Smooth muscle cell (in vitro differentiated cells): Measurements from ENCODE around the gene ASPRV1. TPM values are rescaled to one million over a fixed set of nuclear protein-coding genes. Genes with fewer than 3 reads are reported as not detected.

Source experiments
- DNase-seq: peaks from one replicate; lab custom pipeline; 2025; ENCODE audit not compliant: unreplicated experiment; lab: John Stamatoyannopoulos, UW
- H2AFZ ChIP-seq: fragments of 200-600 bp; sonication (generic); 2 replicates; pipeline ENCODE4 v1.6.0; 2016; ENCODE audit warnings: antibody characterized with exemption, low read depth, mild to moderate bottlenecking
- H3F3A ChIP-seq: fragments of 200-600 bp; sonication (generic); 2 replicates; pipeline ENCODE4 v1.6.0; 2017; ENCODE audit warnings: antibody characterized with exemption, low read depth
- H3K27ac ChIP-seq: fragments of 200-600 bp; sonication (generic); 2 replicates; pipeline ENCODE4 v1.5.1; 2016; ENCODE audit warnings: low read depth, mild to moderate bottlenecking
- H3K27me3 ChIP-seq: fragments of 200-600 bp; sonication (generic); 2 replicates; pipeline ENCODE4 v1.6.1; 2016; ENCODE audit warnings: low read depth, mild to moderate bottlenecking
- H3K36me3 ChIP-seq: fragments of 200-600 bp; sonication (generic); 2 replicates; pipeline ENCODE4 v1.5.1; 2016; ENCODE audit warnings: low read depth
- H3K4me1 ChIP-seq: fragments of 200-600 bp; sonication (generic); 2 replicates; pipeline ENCODE4 v1.5.1; 2016; ENCODE audit warnings: low read depth
- H3K4me2 ChIP-seq: fragments of 200-600 bp; sonication (generic); 2 replicates; pipeline ENCODE4 v1.6.0; 2016; ENCODE audit warnings: mild to moderate bottlenecking
- H3K4me3 ChIP-seq: fragments of 200-600 bp; sonication (generic); 2 replicates; pipeline ENCODE4 v1.5.1; 2016; ENCODE audit warnings: mild to moderate bottlenecking
- H3K79me2 ChIP-seq: fragments of 200-600 bp; sonication (generic); 2 replicates; pipeline ENCODE4 v1.6.0; 2016; ENCODE audit warnings: low read depth, mild to moderate bottlenecking
- H3K9ac ChIP-seq: fragments of 200-600 bp; sonication (generic); 2 replicates; pipeline ENCODE4 v1.6.0; 2016; ENCODE audit warnings: low read depth
- H3K9me3 ChIP-seq: fragments of 200-600 bp; sonication (generic); replicated peaks from 2 replicates; pipeline ENCODE4 v1.5.1; 2016; ENCODE audit warnings: low read depth
- H4K20me1 ChIP-seq: fragments of 200-600 bp; sonication (generic); 2 replicates; pipeline ENCODE4 v1.6.0; 2016; ENCODE audit warnings: low read depth
- WGBS: methylation state at CpG from one replicate; pipeline ENCODE4 v1.1.7; 2016; ENCODE audit warnings: low lambda C conversion rate; 5-methylcytosine and 5-hydroxymethylcytosine counted together
- polyA plus RNA-seq: library from polyadenylated mRNA; unstranded; fragments of >200 nt; fragmentation: Nextera tagmentation; extraction: Ambion mirVana; gene quantifications from 2 replicates; pipeline ENCODE4 v1.2.1, GENCODE V29; 2016
- total RNA-seq: library from RNA; depleted of rRNA; stranded (reverse); fragments of >200 nt; gene quantifications from 2 replicates; pipeline ENCODE4 v1.2.3, GENCODE V29; 2014
- TF ChIP-seq, protein P1 (sequence below): fragments of 200-600 bp; sonication (generic); IDR thresholded peaks from 2 replicates; pipeline ENCODE4 v1.5.1; 2017; ENCODE audit warnings: borderline replicate concordance, mild to moderate bottlenecking, antibody characterized with exemption; ENCODE audit not compliant: insufficient read depth, poor library complexity, severe bottlenecking

ASPRV1 gene
- total and polyA plus RNA-seq, 2 experiments from 2014 or later, result 1.6 to 4.4 TPM

DNA sequence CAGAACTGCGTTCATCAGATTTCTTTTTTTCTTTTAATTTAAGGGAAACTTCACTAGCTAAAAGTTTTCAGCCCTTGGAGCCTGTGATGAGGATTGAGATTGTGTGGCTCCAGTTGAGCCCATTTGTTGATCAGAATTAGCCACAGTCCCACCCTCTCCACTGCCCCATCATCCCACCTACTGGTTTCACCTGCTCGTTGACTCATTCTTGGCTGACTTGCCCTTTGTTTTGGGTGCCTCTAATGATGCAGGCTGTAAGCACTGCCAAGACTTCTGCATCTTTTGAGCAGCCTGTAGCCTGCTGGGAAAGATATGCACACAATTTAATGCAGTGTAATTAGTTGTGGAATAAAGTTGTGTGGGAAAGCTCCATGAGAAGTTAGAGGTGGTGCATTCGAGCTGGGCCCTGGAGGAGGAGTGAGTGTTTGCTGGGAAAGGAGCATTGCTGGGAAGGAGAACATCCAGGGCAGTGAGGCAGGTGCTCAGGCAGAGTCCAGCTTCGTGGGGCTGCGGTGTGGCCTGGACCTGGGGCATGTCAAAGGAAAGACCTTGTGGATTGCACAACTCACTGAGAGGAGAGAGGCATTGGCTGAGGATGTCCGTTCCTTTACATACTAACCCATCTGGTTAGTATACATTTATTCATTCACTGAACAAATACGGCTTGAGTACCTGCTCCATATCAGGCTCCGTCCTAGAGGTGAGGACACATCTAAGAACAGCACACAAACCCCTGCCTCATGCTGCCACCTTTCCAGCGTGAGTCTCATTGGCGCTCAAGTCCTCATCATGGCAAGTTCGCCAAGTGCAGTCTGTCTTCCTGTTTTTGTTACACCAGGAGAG lies 18.2 kb downstream of the ASPRV1 start:
- Histone ChIP-seq H3K4me1 (peaks cover 14% of the 10 kb centered on the region), H3K9ac (no peak overlapping the region), H3K9me3 (no peaks in the 10 kb centered on the region), H3K4me3 (no peak overlapping the region), H2AFZ (no peak overlapping the region), H3K27me3 (no peaks in the 10 kb centered on the region), H3K27ac (no peak overlapping the region), H3K36me3 (peaks cover 9% of the 10 kb centered on the region), H3K79me2 (no peaks in the 10 kb centered on the region), H3K4me2 (no peak overlapping the region), H3F3A (no peaks in the 10 kb centered on the region), H4K20me1 (no peaks in the 10 kb centered on the region)
- TF ChIP-seq, protein P1, sequence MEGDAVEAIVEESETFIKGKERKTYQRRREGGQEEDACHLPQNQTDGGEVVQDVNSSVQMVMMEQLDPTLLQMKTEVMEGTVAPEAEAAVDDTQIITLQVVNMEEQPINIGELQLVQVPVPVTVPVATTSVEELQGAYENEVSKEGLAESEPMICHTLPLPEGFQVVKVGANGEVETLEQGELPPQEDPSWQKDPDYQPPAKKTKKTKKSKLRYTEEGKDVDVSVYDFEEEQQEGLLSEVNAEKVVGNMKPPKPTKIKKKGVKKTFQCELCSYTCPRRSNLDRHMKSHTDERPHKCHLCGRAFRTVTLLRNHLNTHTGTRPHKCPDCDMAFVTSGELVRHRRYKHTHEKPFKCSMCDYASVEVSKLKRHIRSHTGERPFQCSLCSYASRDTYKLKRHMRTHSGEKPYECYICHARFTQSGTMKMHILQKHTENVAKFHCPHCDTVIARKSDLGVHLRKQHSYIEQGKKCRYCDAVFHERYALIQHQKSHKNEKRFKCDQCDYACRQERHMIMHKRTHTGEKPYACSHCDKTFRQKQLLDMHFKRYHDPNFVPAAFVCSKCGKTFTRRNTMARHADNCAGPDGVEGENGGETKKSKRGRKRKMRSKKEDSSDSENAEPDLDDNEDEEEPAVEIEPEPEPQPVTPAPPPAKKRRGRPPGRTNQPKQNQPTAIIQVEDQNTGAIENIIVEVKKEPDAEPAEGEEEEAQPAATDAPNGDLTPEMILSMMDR, result no peak
- 91% methylated on average over 11 of the region's 11 CpGs for WGBS
- no peak for DNase-seq

DNA sequence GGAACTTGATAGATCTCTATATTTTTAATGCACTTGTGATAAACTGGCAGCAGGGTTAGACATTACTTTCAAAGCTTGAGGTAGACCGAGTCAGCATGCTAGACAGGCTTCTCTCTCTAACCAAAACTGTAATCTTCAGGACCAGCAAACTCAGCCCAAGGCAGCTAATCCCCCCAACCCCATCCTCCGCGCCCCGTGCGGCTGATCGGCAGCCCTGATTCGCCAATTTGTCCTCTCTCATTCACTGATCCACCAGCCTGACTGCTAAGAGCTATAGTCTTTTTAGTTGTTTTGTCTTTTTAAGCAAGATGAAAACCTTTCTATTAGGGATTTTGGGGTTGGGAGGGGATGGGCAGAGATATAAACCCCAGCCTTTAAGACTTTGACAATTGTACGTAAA lies 20.7 kb downstream of the ASPRV1 start:
- WGBS, result 98% methylated on average over 8 of the region's 8 CpGs
- Histone ChIP-seq H3K9me3 (no peaks in the 10 kb centered on the region), H3K4me2 (no peak overlapping the region), H4K20me1 (no peaks in the 10 kb centered on the region), H2AFZ (no peak overlapping the region), H3F3A (no peaks in the 10 kb centered on the region), H3K4me3 (no peak overlapping the region), H3K27ac (no peak overlapping the region), H3K9ac (no peak overlapping the region), H3K4me1 (peaks cover 14% of the 10 kb centered on the region), H3K36me3 (peaks cover 9% of the 10 kb centered on the region), H3K79me2 (no peaks in the 10 kb centered on the region), H3K27me3 (no peaks in the 10 kb centered on the region)
- DNase-seq, result no peak
- TF ChIP-seq, protein P1, result no peak

DNA sequence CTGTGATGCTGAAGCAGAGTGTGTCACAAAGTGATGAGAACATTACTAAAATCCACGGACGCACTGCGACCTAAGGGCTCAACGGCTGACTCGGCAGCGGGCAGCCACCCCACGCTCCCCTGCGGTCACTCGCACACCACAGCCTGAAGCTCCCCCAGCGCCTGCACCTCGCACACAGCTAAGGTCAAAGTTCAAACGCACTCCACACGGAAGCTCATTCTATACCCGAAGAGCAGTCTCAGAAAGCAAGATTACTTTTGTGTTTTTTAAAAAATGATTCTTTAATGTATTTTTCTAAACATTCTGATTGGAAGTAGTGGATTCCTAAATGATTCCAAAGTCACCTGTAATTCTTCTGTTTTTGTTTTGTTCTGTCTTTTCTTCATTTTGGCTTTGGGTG lies 21.7 kb downstream of the ASPRV1 start:
- no peak overlapping the region for H3K9ac ChIP-seq
- no peaks in the 10 kb centered on the region for H3K27me3 ChIP-seq
- H2AFZ ChIP-seq, result no peak overlapping the region
- WGBS, result 92% methylated on average over 14 of the region's 14 CpGs
- no peak overlapping the region for H3K4me2 ChIP-seq
- peaks cover 14% of the 10 kb centered on the region for H3K4me1 ChIP-seq
- no peak overlapping the region for H3K27ac ChIP-seq
- H4K20me1 ChIP-seq, result no peaks in the 10 kb centered on the region
- no peak overlapping the region for H3K4me3 ChIP-seq
- H3K9me3 ChIP-seq, result no peaks in the 10 kb centered on the region
- H3F3A ChIP-seq, result peaks cover 8% of the 10 kb centered on the region
- DNase-seq, result no peak
- TF ChIP-seq, protein P1, result no peak
- no peaks in the 10 kb centered on the region for H3K79me2 ChIP-seq
- H3K36me3 ChIP-seq, result peaks cover 9% of the 10 kb centered on the region

DNA sequence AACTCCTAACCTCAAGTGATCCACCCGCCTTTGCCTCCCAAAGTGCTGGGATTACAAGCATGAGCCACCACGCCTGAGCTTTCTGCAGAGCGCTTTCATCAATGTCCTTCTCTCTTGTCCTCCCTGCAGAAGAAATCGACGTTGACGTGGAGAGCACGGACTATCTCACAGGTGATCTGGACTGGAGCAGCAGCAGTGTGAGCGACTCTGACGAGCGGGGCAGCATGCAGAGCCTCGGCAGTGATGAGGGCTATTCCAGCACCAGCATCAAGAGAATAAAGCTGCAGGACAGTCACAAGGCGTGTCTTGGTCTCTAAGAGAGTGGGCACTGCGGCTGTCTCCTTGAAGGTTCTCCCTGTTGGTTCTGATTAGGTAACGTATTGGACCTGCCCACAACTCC lies 23.5 kb downstream of the ASPRV1 start:
- Histone ChIP-seq H3K9me3 (no peaks in the 10 kb centered on the region), H3K27me3 (no peaks in the 10 kb centered on the region), H3F3A (peaks cover 13% of the 10 kb centered on the region), H3K4me3 (no peak overlapping the region), H2AFZ (no peak overlapping the region), H4K20me1 (no peaks in the 10 kb centered on the region), H3K79me2 (no peaks in the 10 kb centered on the region), H3K4me2 (no peak overlapping the region), H3K9ac (no peak overlapping the region), H3K4me1 (peaks cover 14% of the 10 kb centered on the region), H3K27ac (no peak overlapping the region), H3K36me3 (peaks cover 9% of the 10 kb centered on the region)
- DNase-seq, result no peak
- TF ChIP-seq, protein P1, result no peak
- 98% methylated on average over 14 of the region's 14 CpGs for whole genome bisulfite sequencing
